ENCODE data around the gene RPA3.
"Not testable (repeated sequence)": the region's sequence is repeated elsewhere in the genome, so short reads cannot be mapped to it uniquely, and the experiment has no call there.

RPA3 gene

DNA sequence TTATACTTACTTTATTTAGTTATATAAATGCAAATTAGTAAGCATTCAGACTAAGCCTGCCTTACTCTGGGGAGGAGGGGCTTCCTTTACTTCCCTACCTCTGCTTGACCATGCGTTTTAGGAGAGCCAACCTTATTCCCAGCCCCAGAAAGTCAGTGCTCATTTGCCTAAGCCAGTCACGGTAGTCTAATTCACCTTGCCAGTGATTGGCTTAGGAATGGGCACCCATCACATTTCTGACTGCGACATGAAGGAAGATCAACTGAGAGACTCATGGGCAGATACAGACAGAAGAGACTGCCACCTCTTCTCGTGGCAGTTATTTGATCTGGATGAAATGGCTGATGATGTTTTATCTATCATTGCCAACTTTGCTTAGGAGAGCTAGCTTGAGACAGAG lies 29.5 kb downstream of the RPA3 start:
- no peak for DNase-seq

GRCh38 chr7:7688310-7688709 lies 30.1 kb downstream of the RPA3 start:
- no peak for DNase-seq

- no peak for DNase-seq
These were observed 30.6 kb downstream of the RPA3 start for GRCh38 chr7:7687800-7688199.

DNA sequence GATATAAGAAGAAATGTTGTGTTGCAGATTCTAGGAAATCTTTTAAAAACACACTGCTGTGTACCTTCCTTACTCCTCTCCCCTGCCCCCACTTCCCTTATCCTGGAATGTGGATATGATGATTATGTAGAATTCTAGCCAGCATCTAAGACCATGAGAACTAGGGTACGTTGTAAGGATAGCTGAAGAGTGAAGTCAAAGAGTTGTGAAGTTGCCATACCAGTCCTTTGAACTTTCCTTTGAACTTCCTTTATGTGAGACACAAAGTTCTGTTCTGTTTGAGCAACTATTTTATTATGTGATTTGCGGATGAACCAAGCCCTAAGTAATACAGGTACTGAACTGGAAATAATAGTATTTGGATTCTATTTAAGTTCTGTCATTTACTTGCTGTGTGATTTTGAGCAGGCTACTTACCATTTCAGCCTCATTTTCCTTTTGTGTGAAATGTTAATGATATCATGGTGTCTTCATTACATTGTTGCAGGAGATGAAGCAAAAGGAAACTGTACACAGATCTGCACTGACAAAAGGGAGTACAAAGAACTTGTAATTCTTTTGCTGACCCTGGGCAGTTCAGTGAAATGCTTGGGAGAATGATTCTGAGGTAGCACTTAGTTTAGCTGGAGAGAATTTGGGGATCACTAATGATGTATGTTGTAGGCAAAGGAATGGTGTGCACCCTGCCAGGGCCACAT lies 31.4 kb downstream of the RPA3 start:
- no peak for DNase-seq

DNA sequence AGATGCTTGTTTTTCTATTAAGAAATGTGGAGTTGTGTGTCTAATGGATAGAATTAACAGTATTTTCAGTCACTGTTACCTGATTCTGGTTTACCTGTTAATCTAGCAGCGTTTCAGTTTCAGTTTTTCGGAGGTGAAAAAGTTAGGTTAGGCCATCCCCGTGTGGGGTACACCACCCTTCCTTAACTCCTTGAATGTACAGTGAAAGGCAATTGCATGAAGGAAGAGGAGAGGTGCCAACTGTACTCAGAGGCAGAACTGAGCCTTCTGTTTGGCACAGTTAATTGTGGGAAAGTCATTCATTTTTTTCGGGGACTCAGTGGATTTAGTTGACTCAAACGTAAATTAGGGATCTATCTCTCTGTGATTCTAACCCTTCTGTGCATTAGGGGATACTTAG lies 35.5 kb downstream of the RPA3 start:
- DNase-seq: no peak

DNA sequence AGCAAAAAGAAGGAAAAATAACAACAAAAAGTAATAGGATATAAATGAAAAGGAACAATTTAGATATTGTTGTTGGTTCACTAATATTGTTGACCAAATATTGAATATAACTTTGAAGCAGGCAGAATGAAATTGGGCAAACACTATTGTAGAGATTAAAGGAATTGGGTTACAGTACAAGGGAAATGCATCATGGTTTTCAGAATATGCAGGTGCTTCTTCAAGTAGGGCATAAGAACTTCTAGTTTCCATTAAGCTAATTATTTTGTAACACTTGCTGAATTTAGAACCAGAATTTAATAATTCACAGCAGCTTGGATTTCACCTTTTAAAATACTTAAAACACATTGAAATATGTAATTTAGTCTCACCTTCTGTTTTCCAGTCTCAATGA lies 36.5 kb downstream of the RPA3 start:
- no peak for DNase-seq

- peak; percentile 47 for DNase-seq
These were observed 37.0 kb downstream of the RPA3 start for GRCh38 chr7:7681191-7681935.

- not testable (repeated sequence) for DNase-seq
These were observed 38.8 kb downstream of the RPA3 start for GRCh38 chr7:7679640-7680039.

DNA sequence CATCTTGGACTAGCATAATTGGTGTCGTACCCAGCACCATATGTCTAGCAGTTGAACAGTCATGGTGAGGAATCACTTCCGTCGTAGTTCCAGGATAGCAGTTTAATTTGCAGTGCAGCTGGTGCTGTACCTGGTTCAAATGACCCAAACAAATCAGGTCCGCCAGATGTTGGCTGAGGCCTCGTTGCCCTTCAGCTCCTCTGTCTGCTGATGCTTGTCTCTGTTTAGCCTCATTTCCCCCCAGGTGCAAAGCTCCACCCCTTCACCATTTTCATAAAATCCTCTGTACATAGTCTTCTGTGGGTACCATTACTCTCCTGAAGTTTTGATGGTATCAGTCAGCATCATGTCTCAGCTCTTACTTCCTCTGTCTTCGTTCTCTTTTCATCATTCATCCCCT lies 42.7 kb downstream of the RPA3 start:
- no peak for DNase-seq

- DNase-seq: no peak
These were observed 45.2 kb downstream of the RPA3 start for GRCh38 chr7:7673240-7673550.

- DNase-seq: no peak
These were observed 45.7 kb downstream of the RPA3 start for GRCh38 chr7:7672545-7673239.

- DNase-seq: no peak
These were observed 47.0 kb downstream of the RPA3 start for GRCh38 chr7:7671361-7671760.

GRCh38 chr7:7670490-7670889 lies 47.9 kb downstream of the RPA3 start:
- no peak for DNase-seq

DNA sequence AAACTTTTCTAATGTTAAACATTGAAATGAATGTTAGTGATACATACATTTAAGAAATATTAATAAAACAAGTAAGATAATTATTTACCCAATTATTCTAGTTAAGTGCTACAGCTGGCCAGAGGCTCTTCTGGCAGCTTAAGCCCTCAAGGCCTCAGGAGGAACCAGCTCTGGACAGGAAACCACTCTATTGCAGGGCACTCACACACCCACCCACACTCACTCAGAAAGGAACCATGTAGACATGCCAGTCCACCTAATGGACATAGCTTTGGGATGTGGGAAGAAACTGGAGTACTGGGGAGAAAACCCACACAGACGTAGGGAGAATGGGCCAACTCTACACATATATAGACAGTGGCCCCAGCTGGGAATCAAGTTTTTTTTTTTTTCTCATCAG lies 49.7 kb downstream of the RPA3 start:
- no peak for DNase-seq

DNA sequence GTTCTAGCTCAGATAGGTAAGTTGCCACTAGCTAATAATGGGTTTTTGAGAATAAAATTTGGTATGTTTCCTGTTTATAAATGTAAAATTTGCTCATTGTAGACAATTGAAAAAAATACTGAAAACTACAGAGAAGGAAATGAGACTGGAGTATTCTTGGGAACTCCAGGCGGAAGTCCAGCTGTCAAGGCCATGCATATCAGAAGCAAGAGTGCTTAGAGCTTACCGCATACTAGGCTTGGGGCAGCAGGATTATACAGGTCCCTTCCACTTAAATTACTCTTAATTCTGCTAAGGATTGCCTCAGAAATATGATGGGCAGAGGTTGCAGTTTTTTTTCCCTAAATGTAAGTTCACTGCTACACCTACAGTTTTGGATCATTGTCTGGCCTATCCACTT lies 51.2 kb downstream of the RPA3 start:
- no peak for DNase-seq

DNA sequence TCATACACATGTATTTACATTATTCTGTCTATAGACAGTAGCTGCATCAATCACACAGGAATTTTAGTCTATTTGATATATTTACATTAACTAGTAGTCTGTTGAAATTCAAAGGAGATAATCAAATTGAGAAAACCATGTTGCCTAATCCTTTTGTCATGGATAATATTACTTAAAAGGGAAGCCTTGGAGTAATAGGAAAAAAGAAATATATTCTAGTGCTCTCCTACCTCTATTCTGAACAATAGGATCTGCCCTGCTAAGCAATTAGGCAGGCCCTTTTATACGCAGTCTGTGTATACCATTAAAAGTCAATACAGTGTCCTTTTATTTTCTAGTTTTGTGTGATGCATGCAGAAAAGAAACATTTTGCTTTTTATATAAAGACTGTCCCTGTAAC lies 53.4 kb downstream of the RPA3 start:
- no peak for DNase-seq

- no peak for DNase-seq
These were observed 54.1 kb downstream of the RPA3 start for GRCh38 chr7:7664291-7664690.

GRCh38 chr7:7662527-7662926 lies 55.9 kb downstream of the RPA3 start:
- DNase-seq: no peak

DNA sequence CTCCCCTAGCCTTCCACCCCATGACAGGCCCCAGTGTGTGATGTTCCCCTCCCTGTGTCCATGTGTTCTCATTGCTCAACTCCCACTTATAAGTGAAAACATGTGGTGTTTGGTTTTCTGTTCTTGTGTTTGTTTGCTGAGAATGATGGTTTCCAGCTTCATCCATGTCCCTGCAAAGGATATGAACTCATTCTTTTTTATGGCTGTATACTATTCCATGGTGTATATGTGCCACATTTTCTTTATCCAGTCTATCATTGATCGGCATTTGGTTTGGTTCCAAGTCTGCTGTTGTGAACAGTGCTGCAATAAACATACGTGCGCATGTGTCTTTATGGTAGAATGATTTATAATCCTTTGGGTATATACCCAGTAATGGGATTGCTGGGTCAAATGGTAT lies 61.9 kb downstream of the RPA3 start:
- DNase-seq: not testable (repeated sequence)

- DNase-seq: no peak
These were observed 63.3 kb downstream of the RPA3 start for GRCh38 chr7:7654964-7655715.

DNA sequence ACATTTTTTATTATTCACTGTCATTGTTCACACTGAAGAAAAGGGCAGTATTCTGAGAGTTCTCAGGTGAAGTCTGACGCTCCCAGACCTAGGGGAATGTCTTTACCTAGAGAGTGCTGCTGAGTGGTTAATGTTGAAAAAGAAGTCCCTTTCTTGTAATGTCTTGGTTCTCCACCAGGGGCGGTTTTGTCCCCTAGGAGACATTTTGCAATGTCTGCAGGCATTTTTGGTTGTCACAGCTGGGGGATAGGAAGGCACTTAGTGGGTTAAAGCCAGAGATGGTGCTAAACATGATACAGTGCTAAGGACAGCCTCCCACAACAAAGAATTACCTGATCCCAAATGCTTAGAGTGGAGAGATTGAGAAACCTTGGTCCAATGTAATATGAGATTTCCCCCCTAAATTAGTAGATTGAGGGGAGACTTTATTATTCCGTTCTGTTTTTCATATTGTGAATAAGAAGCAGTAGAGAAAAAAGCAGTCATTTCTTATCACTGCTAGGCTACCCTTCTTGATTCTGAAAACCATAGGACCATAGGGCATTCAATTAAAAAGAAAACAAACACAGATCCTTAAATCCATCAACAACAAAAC lies 64.7 kb downstream of the RPA3 start:
- DNase-seq: no peak

DNA sequence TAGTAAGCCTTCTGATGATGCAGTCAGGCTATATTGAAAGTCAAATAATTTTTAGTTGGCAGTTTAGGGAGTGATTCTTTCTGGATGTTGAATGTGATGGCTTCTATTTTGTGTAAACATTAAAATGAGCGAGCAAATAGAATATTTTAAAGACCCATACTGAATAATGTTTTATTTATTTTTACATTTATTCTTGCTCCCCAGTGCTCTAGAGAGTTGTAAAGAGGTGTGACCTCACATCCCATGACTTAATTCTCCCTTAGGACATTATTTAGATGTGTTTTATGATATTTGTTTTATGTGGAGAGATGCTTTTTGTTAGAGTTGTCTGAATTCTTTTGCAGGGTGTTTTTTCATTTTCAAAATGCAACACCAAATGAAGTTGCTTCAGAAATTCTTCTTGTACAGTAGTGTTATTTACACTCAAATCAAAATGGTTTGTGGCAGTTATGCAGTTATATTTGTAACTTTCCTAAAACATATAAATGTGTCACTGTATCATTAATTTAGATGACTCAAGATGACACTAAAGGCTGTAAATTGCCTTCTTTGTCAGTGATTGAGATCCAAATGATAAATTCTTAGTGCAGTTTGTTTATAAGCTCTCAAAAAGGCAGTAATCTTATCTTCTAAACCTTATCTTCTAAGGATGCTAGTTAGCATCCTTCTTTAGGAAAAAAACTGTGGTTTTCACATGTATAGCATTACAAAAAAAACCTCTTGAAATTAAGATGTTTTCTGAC lies 65.4 kb downstream of the RPA3 start:
- no peak for DNase-seq

Measured in NCI-H526 treated with DMSO at 0.1 percent for 48 hours (cell line).